K562 (cell line): Measurements from ENCODE around the gene ZNF285. TPM values are rescaled to one million over a fixed set of nuclear protein-coding genes. Genes with fewer than 3 reads are reported as not detected.

Experiments
- ATAC-seq: fragments of 200-7000 bp; cut with Tn5 transposase; 3 replicates; pipeline ENCODE4 v1.9.1; 2020; ENCODE audit warnings: moderate library complexity
- BruUV-seq: library from RNA; stranded (reverse); fragments of 400-500 nt; replicated peaks from 2 replicates; lab custom pipeline; 2021; lab: Mats Ljungman, UMichigan
- CTCF ChIA-PET: fragments of 300-600 bp; formaldehyde crosslinking; extraction: SDS; loops from one replicate; lab custom pipeline; 2021; ENCODE audit warnings: low intra/inter-chr PET ratio; lab: Yijun Ruan, JAX
- POLR2A ChIA-PET: fragments of 300-600, 350-650 bp; sonication (Branson Sonifier 250); formaldehyde crosslinking; extraction: SDS; loops from one replicate; lab custom pipeline; 2021; ENCODE audit warnings: antibody characterized with exemption, inconsistent platforms; lab: Yijun Ruan, JAX
- DNase-seq, 4 experiments: peaks; one replicate each; pipeline versions ENCODE4 v3.0.0 to v3.0.0-alpha.2; 2011 to 2018; ENCODE audit warnings: low spot score in 3 of 4, mixed read lengths in 3 of 4; ENCODE audit errors: extremely low read depth in 1 of 4
- FAIRE-seq: peaks from 2 replicates; lab custom pipeline; 2011; peaks lifted over from hg19 to GRCh38; lab: Jason Lieb, UNC
- H2AFZ ChIP-seq: 2 replicates; pipeline ENCODE4 v1.6.0; 2011; ENCODE audit warnings: low read depth, low read length, control low read depth, inconsistent platforms
- H3K27ac ChIP-seq: fragments of 200-600 bp; 3 replicates; pipeline ENCODE4 v1.8.0; 2011; ENCODE audit warnings: low read depth, mild to moderate bottlenecking, control low read depth, inconsistent platforms, low read length, moderate library complexity, mixed read lengths; ENCODE audit errors: extremely low read depth
- H3K27me3 ChIP-seq, 2 experiments: fragments of 300-600 bp in 1 of 2; 2 replicates in 1 of 2; 3 replicates in 1 of 2; pipeline versions ENCODE4 v1.6.0 to v1.8.0; 2011; ENCODE audit warnings: inconsistent platforms in 2 of 2, low read length in 2 of 2, mild to moderate bottlenecking in 1 of 2, mixed read lengths in 1 of 2, moderate library complexity in 1 of 2; ENCODE audit not compliant: control insufficient read depth in 2 of 2, insufficient read depth in 2 of 2
- H3K36me3 ChIP-seq: fragments of 300-600 bp; 3 replicates; pipeline ENCODE4 v1.8.0; 2011; ENCODE audit warnings: mild to moderate bottlenecking, low read length, inconsistent platforms; ENCODE audit not compliant: control insufficient read depth, insufficient read depth
- H3K4me1 ChIP-seq, 2 experiments: fragments of 200-600 bp in 1 of 2; replicated peaks in 1 of 2; 2 replicates in 1 of 2; 3 replicates in 1 of 2; pipeline versions ENCODE4 v1.5.1 to v1.8.0; 2011; ENCODE audit warnings: inconsistent platforms in 2 of 2, low read length in 2 of 2, mild to moderate bottlenecking in 1 of 2, mixed read lengths in 1 of 2, moderate library complexity in 1 of 2; ENCODE audit not compliant: control insufficient read depth in 2 of 2, insufficient read depth in 2 of 2
- H3K4me2 ChIP-seq: 2 replicates; pipeline ENCODE4 v1.6.1; 2011; ENCODE audit warnings: low read length, control low read depth, inconsistent platforms, mixed read lengths; ENCODE audit not compliant: insufficient read depth
- H3K4me3 ChIP-seq: fragments of 200-600 bp; sonication (generic), shearing (Covaris generic); 2 replicates; pipeline ENCODE4 v1.5.1; 2016; ENCODE audit warnings: control low read depth, inconsistent platforms
- H3K79me2 ChIP-seq: fragments of 200-600 bp; 3 replicates; pipeline ENCODE4 v1.8.0; 2011; ENCODE audit warnings: low read length, inconsistent platforms; ENCODE audit not compliant: control insufficient read depth, insufficient read depth
- H3K9ac ChIP-seq, 2 experiments: 2 replicates each; pipeline versions ENCODE4 v1.6.0 to v1.6.1; 2011; ENCODE audit warnings: low read depth in 2 of 2, low read length in 2 of 2, control low read depth in 1 of 2, inconsistent platforms in 1 of 2, mild to moderate bottlenecking in 1 of 2, mixed read lengths in 1 of 2; ENCODE audit not compliant: insufficient read depth in 1 of 2
- H3K9me1 ChIP-seq: one replicate; pipeline ENCODE4 v1.6.0; 2011; ENCODE audit warnings: inconsistent platforms, mild to moderate bottlenecking, low read length, moderate library complexity; ENCODE audit not compliant: control insufficient read depth, insufficient read depth
- H3K9me3 ChIP-seq: replicated peaks from 2 replicates; pipeline ENCODE4 v1.5.1; 2011; ENCODE audit warnings: low read depth, low read length, inconsistent platforms; ENCODE audit not compliant: control insufficient read depth, insufficient read depth
- H4K20me1 ChIP-seq: replicated peaks from 2 replicates; pipeline ENCODE4 v1.6.1; 2011; ENCODE audit warnings: low read length, inconsistent platforms, mixed read lengths; ENCODE audit not compliant: control insufficient read depth, insufficient read depth
- BACH1 ChIP-seq: fragments of 200-800 bp; sonication (Bioruptor generic); IDR thresholded peaks from 2 replicates; pipeline ENCODE4 v1.6.1; 2016; ENCODE audit warnings: missing genetic modification characterization, missing compliant biosample characterization
- CC2D1A ChIP-seq: fragments of 450-650 bp; IDR thresholded peaks from 2 replicates; pipeline ENCODE4 v1.6.1; 2017; ENCODE audit warnings: mild to moderate bottlenecking
- FOXA1 ChIP-seq: fragments of 450-650 bp; IDR thresholded peaks from 2 replicates; pipeline ENCODE4 v1.6.1; 2016; ENCODE audit warnings: mild to moderate bottlenecking, borderline replicate concordance
- GABPB2 ChIP-seq: fragments of 250-450 bp; sonication (Bioruptor Pico); conservative IDR thresholded peaks from 2 replicates; pipeline ENCODE4 v1.5.1; 2021; ENCODE audit warnings: mild to moderate bottlenecking
- LARP7 ChIP-seq: fragments of 450-650 bp; IDR thresholded peaks from 2 replicates; pipeline ENCODE4 v1.6.1; 2016
- MCM2 ChIP-seq: fragments of 450-650 bp; IDR thresholded peaks from 2 replicates; pipeline ENCODE4 v1.6.1; 2017; ENCODE audit warnings: low read depth, mild to moderate bottlenecking
- NEUROD1 ChIP-seq: fragments of 150-350 bp; IDR thresholded peaks from 2 replicates; pipeline ENCODE4 v1.6.1; 2014; ENCODE audit warnings: borderline replicate concordance, low read length, low read depth; ENCODE audit not compliant: partially characterized antibody
- RBM34 ChIP-seq: fragments of 200-400 bp; formaldehyde crosslinking; IDR thresholded peaks from 2 replicates; pipeline ENCODE4 v1.6.1; 2018; ENCODE audit warnings: low read length, borderline replicate concordance; ENCODE audit not compliant: insufficient read depth
- SIRT6 ChIP-seq: IDR thresholded peaks from one replicate; pipeline ENCODE4 v1.6.1; 2012; ENCODE audit warnings: low read depth, mild to moderate bottlenecking, control low read depth, inconsistent platforms, low read length, moderate library complexity
- SREBF1 ChIP-seq: fragments of 150-350 bp; IDR thresholded peaks from 2 replicates; pipeline ENCODE4 v1.6.1; 2014; ENCODE audit warnings: antibody characterized with exemption, low read depth, low read length, borderline replicate concordance
- STAG1 ChIP-seq: sonication (generic); formaldehyde crosslinking; IDR thresholded peaks from 2 replicates; pipeline ENCODE4 v1.5.0; 2020; ENCODE audit warnings: missing genetic modification reagents, borderline replicate concordance
- ZFP36 ChIP-seq: fragments of 150-350 bp; IDR thresholded peaks from 2 replicates; pipeline ENCODE4 v1.6.1; 2018; ENCODE audit warnings: low read length, low read depth; ENCODE audit not compliant: partially characterized antibody
- ZNF124 ChIP-seq: sonication (generic); formaldehyde crosslinking; IDR thresholded peaks from 2 replicates; pipeline ENCODE4 v1.8.1; 2022; ENCODE audit warnings: missing genetic modification reagents
- ZNF175 ChIP-seq: fragments of 200-800 bp; sonication (Bioruptor generic); IDR thresholded peaks from 2 replicates; pipeline ENCODE4 v1.6.1; 2016; ENCODE audit warnings: low read depth, mild to moderate bottlenecking, missing genetic modification characterization, missing compliant biosample characterization
- ZNF584 ChIP-seq: fragments of 200-800 bp; sonication (Bioruptor generic); IDR thresholded peaks from 2 replicates; pipeline ENCODE4 v1.6.1; 2016; ENCODE audit warnings: low read depth, mild to moderate bottlenecking, missing genetic modification characterization, missing compliant biosample characterization
- WGBS: fragments of 100-300 bp; shearing (Covaris generic); methylation state at CpG from one replicate; pipeline ENCODE4 v1.1.6; 2016; ENCODE audit warnings: low coverage, mixed read lengths; ENCODE audit not compliant: insufficient coverage; ENCODE audit errors: missing lambda C conversion rate; 5-methylcytosine and 5-hydroxymethylcytosine counted together
- in situ Hi-C: fragments of 300-500 bp; cut with MboI; formaldehyde crosslinking; loops from 4 replicates; pipeline ENCODE4 v1.15.0; 2018; ENCODE audit warnings: inconsistent platforms, mixed read lengths
- intact Hi-C: fragments of 100-400 bp; cut with micrococcal nuclease; formaldehyde crosslinking; loops from 2 replicates; pipeline ENCODE4 v1.14.2; 2022
- polyA plus RNA-seq, 8 experiments: library from polyadenylated mRNA; depleted of rRNA in 4 of 8; stranded (reverse) in 5 of 8; unstranded in 3 of 8; fragments of >200 nt; fragmentation: Nextera tagmentation in 2 of 8; fragmentation: Illumina TruSeq in 1 of 8; extraction: Ambion mirVana in 2 of 8; extraction: Trizol in 1 of 8; gene quantifications; 2 replicates each; pipeline versions ENCODE4 v1.2.1 to v1.2.3, GENCODE V29; 2011 to 2014; ENCODE audit warnings: inconsistent platforms in 1 of 8, missing spikeins in 1 of 8
- total RNA-seq, 7 experiments: library from RNA; depleted of rRNA in 6 of 7; stranded (reverse); fragments of >200 nt in 6 of 7; fragmentation: Illumina TruSeq in 2 of 7; extraction: Trizol in 2 of 7; gene quantifications; 2 replicates each; pipeline versions ENCODE4 v1.2.1 to v1.2.3, GENCODE V29; 2011 to 2021; ENCODE audit warnings: low replicate concordance in 1 of 7
- TF ChIP-seq, protein P1 (sequence below): fragments of 450-650 bp; IDR thresholded peaks from 2 replicates; pipeline ENCODE4 v1.6.1; 2016; ENCODE audit warnings: borderline replicate concordance
- TF ChIP-seq, protein P2 (sequence below): fragments of 250-450 bp; sonication (Bioruptor Pico); IDR thresholded peaks from 2 replicates; pipeline ENCODE4 v1.8.0; 2021; ENCODE audit warnings: moderate library complexity, mild to moderate bottlenecking, inconsistent platforms
- TF ChIP-seq, protein P3 (sequence below): sonication (generic); formaldehyde crosslinking; IDR thresholded peaks from 2 replicates; pipeline ENCODE4 v1.9.0; 2022; ENCODE audit warnings: mild to moderate bottlenecking, missing genetic modification reagents

The ZNF285 gene
- total and polyA plus RNA-seq, 9 of the 15 experiments (the other 6 are each of a cell fraction or from before 2014, with no cell fraction given) = 0.14 to 1.1 (median 0.50) TPM

DNA sequence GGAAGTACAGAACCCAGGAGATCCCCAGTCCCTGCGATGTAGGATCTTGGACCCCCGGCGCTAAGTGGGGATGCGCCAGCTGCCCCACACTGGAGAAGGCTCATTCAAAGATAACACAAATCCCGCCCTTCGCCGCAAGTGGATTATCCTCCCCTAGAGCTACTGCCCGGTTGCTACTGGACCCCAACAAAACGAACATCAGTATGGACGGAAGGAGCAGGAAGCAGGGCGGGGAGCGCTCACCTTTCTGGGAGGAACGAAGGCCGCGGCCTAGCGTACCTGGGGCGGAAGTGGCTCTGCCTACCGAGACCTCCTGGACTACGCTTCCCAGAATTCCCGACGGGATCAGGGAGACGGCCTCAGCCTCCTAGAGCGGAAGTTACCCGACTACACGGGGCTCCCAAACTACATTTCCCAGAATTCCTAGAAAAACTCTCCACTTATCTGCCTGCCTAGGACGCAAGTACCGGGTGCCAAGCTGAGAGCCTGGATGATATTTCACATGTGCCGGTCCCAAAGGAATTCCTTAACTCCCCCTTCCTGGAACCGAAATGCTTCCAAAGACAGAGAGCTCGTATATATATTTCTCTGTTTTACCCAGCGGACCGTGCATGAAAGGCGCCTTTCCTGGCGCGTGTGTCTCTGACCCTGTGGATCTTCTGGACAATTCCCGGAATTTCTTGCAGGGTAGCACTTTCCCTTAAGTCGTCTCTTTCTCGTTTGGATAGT is 44.9 kb downstream of the ZNF285 start, which contains the start of gene ZNF112 (continued):
- TF ChIP-seq, protein P1, sequence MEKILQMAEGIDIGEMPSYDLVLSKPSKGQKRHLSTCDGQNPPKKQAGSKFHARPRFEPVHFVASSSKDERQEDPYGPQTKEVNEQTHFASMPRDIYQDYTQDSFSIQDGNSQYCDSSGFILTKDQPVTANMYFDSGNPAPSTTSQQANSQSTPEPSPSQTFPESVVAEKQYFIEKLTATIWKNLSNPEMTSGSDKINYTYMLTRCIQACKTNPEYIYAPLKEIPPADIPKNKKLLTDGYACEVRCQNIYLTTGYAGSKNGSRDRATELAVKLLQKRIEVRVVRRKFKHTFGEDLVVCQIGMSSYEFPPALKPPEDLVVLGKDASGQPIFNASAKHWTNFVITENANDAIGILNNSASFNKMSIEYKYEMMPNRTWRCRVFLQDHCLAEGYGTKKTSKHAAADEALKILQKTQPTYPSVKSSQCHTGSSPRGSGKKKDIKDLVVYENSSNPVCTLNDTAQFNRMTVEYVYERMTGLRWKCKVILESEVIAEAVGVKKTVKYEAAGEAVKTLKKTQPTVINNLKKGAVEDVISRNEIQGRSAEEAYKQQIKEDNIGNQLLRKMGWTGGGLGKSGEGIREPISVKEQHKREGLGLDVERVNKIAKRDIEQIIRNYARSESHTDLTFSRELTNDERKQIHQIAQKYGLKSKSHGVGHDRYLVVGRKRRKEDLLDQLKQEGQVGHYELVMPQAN = no peak
- TF ChIP-seq NEUROD1 = no peak

DNA sequence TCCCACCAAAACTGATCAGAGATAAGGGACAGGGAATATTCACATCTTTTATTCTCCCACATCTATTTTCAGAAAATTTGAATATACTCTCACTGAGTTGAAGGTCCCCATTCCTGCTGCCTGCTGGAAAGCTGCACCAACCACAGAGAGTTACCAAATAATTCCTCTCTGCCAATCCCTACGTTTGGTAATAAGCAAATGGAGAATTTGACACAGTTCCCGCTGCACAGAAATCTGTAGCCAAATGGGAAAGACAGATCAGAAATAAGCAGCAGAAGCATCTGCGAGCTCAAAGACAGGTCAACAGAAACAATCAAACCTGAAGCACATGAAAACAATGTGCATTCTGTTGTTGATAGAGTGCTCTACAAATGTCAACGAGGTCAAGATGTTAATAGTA is 54.9 kb downstream of the ZNF285 start:
- no TSS peak for BruUV-seq

More for the DNA sequence above, 54.9 kb downstream of the ZNF285 start:
- DNase-seq (no peak), ATAC-seq (no peak), FAIRE-seq (no peak)
- ChIA-PET CTCF (no interaction called here), POLR2A (no interaction called here)
- H3K9me1 ChIP-seq = no peaks in the 10 kb centered on the region
- H3K36me3 ChIP-seq = no peaks in the 10 kb centered on the region
- no peaks in the 10 kb centered on the region for H3K79me2 ChIP-seq
- no peak overlapping the region for H3K4me3 ChIP-seq
- 4% methylated on average over 4 of the region's 4 CpGs for WGBS
- intact Hi-C loops = no loop called here
- no peaks in the 10 kb centered on the region for H4K20me1 ChIP-seq
- H3K9ac ChIP-seq = no peak overlapping the region
- H2AFZ ChIP-seq = no peak overlapping the region
- H3K9me3 ChIP-seq = no peaks in the 10 kb centered on the region; the same call in 1 of the 2 replicates
- no peaks in the 10 kb centered on the region for H3K4me1 ChIP-seq
- in situ Hi-C loops = no loop called here
- TF ChIP-seq, protein P2, sequence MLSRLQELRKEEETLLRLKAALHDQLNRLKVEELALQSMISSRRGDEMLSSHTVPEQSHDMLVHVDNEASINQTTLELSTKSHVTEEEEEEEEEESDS (CRISPR knock-in tag) = no peak
- TF ChIP-seq, protein P3, sequence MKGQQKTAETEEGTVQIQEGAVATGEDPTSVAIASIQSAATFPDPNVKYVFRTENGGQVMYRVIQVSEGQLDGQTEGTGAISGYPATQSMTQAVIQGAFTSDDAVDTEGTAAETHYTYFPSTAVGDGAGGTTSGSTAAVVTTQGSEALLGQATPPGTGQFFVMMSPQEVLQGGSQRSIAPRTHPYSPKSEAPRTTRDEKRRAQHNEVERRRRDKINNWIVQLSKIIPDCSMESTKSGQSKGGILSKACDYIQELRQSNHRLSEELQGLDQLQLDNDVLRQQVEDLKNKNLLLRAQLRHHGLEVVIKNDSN (CRISPR knock-in tag) = no peak
- TF ChIP-seq ZNF175 (no peak), LARP7 (no peak), MCM2 (no peak), FOXA1 (no peak), RBM34 (no peak), GABPB2 (CRISPR knock-in tag) (no peak), SREBF1 (no peak), ZNF124 (CRISPR knock-in tag) (no peak), ZFP36 (no peak), STAG1 (CRISPR knock-in tag) (no peak), BACH1 (tag) (no peak), SIRT6 (no peak), ZNF584 (no peak), CC2D1A (no peak)
- no peaks in the 10 kb centered on the region for H3K27me3 ChIP-seq
- no peak overlapping the region for H3K27ac ChIP-seq
- H3K4me2 ChIP-seq = no peak overlapping the region
